Measurements from ENCODE around the gene HNF1A. TPM values are rescaled to one million over a fixed set of nuclear protein-coding genes. Genes with fewer than 3 reads are reported as not detected.

Gene HNF1A, protein sequence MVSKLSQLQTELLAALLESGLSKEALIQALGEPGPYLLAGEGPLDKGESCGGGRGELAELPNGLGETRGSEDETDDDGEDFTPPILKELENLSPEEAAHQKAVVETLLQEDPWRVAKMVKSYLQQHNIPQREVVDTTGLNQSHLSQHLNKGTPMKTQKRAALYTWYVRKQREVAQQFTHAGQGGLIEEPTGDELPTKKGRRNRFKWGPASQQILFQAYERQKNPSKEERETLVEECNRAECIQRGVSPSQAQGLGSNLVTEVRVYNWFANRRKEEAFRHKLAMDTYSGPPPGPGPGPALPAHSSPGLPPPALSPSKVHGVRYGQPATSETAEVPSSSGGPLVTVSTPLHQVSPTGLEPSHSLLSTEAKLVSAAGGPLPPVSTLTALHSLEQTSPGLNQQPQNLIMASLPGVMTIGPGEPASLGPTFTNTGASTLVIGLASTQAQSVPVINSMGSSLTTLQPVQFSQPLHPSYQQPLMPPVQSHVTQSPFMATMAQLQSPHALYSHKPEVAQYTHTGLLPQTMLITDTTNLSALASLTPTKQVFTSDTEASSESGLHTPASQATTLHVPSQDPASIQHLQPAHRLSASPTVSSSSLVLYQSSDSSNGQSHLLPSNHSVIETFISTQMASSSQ
- total RNA-seq: not detected

DNA sequence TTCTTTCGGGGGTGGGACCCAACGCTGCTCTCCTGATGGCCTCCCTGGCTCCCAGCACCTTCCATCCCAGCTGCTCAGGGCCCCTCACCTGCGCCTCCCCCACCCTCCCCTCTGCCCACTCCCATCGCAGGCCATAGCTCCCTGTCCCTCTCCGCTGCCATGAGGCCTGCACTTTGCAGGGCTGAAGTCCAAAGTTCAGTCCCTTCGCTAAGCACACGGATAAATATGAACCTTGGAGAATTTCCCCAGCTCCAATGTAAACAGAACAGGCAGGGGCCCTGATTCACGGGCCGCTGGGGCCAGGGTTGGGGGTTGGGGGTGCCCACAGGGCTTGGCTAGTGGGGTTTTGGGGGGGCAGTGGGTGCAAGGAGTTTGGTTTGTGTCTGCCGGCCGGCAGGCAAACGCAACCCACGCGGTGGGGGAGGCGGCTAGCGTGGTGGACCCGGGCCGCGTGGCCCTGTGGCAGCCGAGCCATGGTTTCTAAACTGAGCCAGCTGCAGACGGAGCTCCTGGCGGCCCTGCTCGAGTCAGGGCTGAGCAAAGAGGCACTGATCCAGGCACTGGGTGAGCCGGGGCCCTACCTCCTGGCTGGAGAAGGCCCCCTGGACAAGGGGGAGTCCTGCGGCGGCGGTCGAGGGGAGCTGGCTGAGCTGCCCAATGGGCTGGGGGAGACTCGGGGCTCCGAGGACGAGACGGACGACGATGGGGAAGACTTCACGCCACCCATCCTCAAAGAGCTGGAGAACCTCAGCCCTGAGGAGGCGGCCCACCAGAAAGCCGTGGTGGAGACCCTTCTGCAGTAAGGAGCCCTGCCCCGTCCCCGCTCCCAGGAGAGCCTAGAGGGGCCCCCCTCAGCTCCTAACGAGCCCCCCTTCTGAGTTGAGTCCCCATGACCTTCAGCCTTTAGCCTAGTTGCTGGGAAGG, at the start of gene HNF1A:
Gene HNF1A, plus strand, starts transcription at position 248 of the 924 bp plus-strand sequence. Its CDS starts 226 bp downstream, at position 474.
- WGBS, 2 donors: 80 to 85% methylated on average over 23 to 35 of the region's 40 CpGs
- H3K27ac ChIP-seq: no peak within 1 kb of the TSS
- no peaks in the 10 kb centered on the region for H3K9me3 ChIP-seq
- no peak for DNase-seq
- no peaks in the 10 kb centered on the region for H3K36me3 ChIP-seq
- intact Hi-C loops (cut with DNase I): no loop called here
- no peak for TF ChIP-seq POLR2A (IDR thresholded peaks at IDR 0.05)
- TF ChIP-seq, protein P1, sequence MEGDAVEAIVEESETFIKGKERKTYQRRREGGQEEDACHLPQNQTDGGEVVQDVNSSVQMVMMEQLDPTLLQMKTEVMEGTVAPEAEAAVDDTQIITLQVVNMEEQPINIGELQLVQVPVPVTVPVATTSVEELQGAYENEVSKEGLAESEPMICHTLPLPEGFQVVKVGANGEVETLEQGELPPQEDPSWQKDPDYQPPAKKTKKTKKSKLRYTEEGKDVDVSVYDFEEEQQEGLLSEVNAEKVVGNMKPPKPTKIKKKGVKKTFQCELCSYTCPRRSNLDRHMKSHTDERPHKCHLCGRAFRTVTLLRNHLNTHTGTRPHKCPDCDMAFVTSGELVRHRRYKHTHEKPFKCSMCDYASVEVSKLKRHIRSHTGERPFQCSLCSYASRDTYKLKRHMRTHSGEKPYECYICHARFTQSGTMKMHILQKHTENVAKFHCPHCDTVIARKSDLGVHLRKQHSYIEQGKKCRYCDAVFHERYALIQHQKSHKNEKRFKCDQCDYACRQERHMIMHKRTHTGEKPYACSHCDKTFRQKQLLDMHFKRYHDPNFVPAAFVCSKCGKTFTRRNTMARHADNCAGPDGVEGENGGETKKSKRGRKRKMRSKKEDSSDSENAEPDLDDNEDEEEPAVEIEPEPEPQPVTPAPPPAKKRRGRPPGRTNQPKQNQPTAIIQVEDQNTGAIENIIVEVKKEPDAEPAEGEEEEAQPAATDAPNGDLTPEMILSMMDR (IDR thresholded peaks at IDR 0.05): no peak
- H3K4me1 ChIP-seq: no peaks in the 10 kb centered on the region
- no peak within 1 kb of the TSS for H3K4me3 ChIP-seq (replicated peaks in 1 of 3)
- H3K27me3 ChIP-seq: no peaks in the 10 kb centered on the region

DNA sequence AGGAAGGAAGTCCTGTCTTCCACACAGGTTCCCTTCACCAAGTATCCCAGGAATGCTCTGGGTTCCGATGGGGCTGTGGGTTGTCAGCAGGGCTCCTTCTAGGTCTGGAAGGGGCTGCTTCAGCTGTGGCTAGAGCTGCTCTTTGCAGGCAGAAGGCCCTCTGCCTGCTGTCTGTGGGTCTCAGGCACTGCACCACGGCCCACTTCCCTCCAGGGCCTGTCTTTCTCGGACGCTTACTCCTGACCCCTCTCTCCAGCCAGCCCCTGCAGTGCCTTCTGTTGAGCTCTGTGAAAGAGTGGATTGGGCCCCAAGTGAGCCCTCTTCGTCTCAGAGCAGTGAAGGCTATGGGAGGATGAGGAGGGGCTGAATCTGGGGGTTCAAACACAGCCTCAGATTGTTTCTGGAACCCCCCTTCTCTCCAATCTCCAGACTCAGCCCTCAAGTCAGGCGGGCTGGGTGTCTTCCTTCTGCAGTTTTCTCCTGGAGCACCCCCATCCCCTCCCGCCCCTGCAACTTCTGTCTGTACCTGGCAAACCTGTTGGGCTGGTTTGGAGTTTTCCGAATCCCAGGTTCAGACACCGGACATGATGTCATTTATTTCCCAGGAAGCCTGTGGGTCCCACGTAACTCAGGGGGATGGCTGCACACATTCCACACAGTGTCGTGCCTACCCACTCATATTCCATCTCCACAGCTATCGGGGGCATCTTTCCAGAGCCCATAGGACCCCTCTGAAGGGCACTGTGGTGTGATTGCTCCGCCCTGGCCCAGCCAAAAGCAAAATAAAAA, 49.3 kb upstream of the HNF1A start:
- peak; percentile 78 to 81 for DNase-seq
- Histone ChIP-seq H3K4me1 (peaks cover 7 to 8% of the 10 kb centered on the region in 2 donors), H3K36me3 (no peaks in the 10 kb centered on the region), H3K27ac (peak overlapping the region in 2 of 3 donors; percentile 6 to 45), H3K4me3 (replicated peaks in 1 of 3) (no peak overlapping the region), H3K9me3 (no peaks in the 10 kb centered on the region), H3K27me3 (no peaks in the 10 kb centered on the region)
- 40 to 54% methylated on average over 13 of the region's 13 CpGs for WGBS, 2 donors
- TF ChIP-seq POLR2A (IDR thresholded peaks at IDR 0.05): no peak
- TF ChIP-seq, protein P1 (IDR thresholded peaks at IDR 0.05): no peak
- intact Hi-C loops (cut with DNase I): no loop called here

DNA sequence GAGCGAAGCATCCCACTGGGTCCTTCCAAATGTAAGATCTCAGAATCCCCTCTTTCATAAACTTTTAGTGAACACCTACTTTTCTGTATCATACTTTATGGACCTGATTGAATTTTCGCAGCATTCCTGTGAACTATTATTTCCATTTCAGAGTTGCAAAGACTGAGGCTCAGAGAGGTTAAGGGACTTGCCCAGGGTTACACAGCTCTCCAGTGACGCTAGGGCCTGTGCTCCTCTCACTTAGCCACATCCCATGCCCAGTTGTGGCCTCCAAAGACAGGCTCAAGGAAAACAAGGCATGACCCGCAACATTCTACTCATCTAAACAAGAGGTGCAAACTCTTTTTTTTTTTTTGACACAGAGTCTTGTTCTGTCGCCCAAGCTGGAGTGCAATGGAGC, 48.3 kb upstream of the HNF1A start:
- TF ChIP-seq POLR2A (IDR thresholded peaks at IDR 0.05): no peak
- TF ChIP-seq, protein P1 (IDR thresholded peaks at IDR 0.05): no peak
- H3K36me3 ChIP-seq: no peaks in the 10 kb centered on the region
- no peaks in the 10 kb centered on the region for H3K27me3 ChIP-seq
- no peak overlapping the region for H3K4me3 ChIP-seq (replicated peaks in 1 of 3)
- 82 to 89% methylated on average over 5 of the region's 5 CpGs for WGBS, 2 donors
- peaks cover 7 to 8% of the 10 kb centered on the region in 2 donors for H3K4me1 ChIP-seq
- intact Hi-C loops (cut with DNase I): no loop called here
- H3K27ac ChIP-seq: no peak overlapping the region
- DNase-seq: no peak
- no peaks in the 10 kb centered on the region for H3K9me3 ChIP-seq

DNA sequence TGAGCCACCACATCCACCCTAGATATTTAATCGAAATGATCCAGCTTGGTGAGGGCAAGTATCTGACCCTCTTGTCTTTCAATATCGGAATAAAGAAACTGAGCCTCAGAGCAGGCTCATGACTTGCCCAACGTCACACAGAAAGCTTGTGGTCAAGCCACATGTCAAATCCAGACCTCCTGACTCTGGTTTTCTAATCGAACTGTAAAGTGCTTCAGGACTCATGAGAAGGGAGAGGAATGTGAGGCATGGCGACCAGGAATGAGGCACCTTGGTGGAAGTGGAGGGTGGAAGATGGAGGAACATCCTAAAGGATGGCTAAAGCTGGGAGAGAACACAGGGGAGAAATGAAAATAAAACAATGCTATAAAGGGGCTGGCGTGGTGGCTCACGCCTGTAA, 46.3 kb upstream of the HNF1A start:
- Histone ChIP-seq H3K9me3 (no peaks in the 10 kb centered on the region), H3K36me3 (no peaks in the 10 kb centered on the region), H3K27me3 (no peaks in the 10 kb centered on the region), H3K4me1 (peaks cover 7 to 8% of the 10 kb centered on the region in 2 donors), H3K4me3 (replicated peaks in 1 of 3) (no peak overlapping the region), H3K27ac (no peak overlapping the region)
- intact Hi-C loops (cut with DNase I): no loop called here
- 81 to 83% methylated on average over 7 of the region's 7 CpGs for WGBS, 2 donors
- TF ChIP-seq, protein P1 (IDR thresholded peaks at IDR 0.05): no peak
- TF ChIP-seq POLR2A (IDR thresholded peaks at IDR 0.05): no peak
- DNase-seq: no peak
